A549 (cell line): ENCODE data around the gene IL3. TPM values are rescaled to one million over a fixed set of nuclear protein-coding genes. Genes with fewer than 3 reads are reported as not detected.

Experiments
- ATAC-seq, 2 experiments: fragments of 200-7000 bp in 1 of 2; fragments of >200 bp in 1 of 2; cut with Nextera tagmentation in 1 of 2; cut with Tn5 transposase in 1 of 2; 3 replicates each; pipeline versions ENCODE4 v1.8.0 to v1.9.1; 2018 to 2020; ENCODE audit warnings: mild to moderate bottlenecking in 1 of 2, moderate library complexity in 1 of 2
- CTCF ChIA-PET: fragments of 300-600 bp; sonication (Branson Sonifier 250); formaldehyde crosslinking; extraction: SDS; loops from one replicate; lab custom pipeline; 2021; ENCODE audit warnings: antibody characterized with exemption, inconsistent platforms; lab: Yijun Ruan, JAX
- POLR2A ChIA-PET: fragments of 350-600 bp; formaldehyde crosslinking; extraction: SDS; loops from one replicate; lab custom pipeline; 2021; ENCODE audit warnings: antibody characterized with exemption, inconsistent platforms; lab: Yijun Ruan, JAX
- DNase-seq, 2 experiments: peaks; one replicate each; pipeline versions ENCODE4 v3.0.0 to v3.0.0-alpha.2; 2011 to 2016; ENCODE audit warnings: low read depth in 1 of 2, low spot score in 1 of 2
- FAIRE-seq: peaks from 2 replicates; lab custom pipeline; 2011; peaks lifted over from hg19 to GRCh38; lab: Jason Lieb, UNC
- H3K27ac ChIP-seq, 2 experiments: fragments of >200 bp; sonication (Bioruptor Twin); formaldehyde crosslinking; 3 replicates each; pipeline ENCODE4 v1.5.1; 2016 to 2017
- H3K4me1 ChIP-seq: fragments of >200 bp; sonication (Bioruptor Twin); formaldehyde crosslinking; 3 replicates; pipeline ENCODE4 v1.6.1; 2016
- H3K4me2 ChIP-seq: fragments of >200 bp; sonication (Bioruptor Twin); formaldehyde crosslinking; 3 replicates; pipeline ENCODE4 v1.6.1; 2016
- H3K4me3 ChIP-seq: fragments of >200 bp; sonication (Bioruptor Twin); formaldehyde crosslinking; 3 replicates; pipeline ENCODE4 v1.5.1; 2016
- H3K9me3 ChIP-seq: fragments of >200 bp; sonication (Bioruptor Twin); formaldehyde crosslinking; 3 replicates; pipeline ENCODE4 v1.6.1; 2016
- ATOH8 ChIP-seq: fragments of 250-450 bp; sonication (Bioruptor Pico); IDR thresholded peaks from 2 replicates; pipeline ENCODE4 v1.5.0; 2020; ENCODE audit warnings: low read depth, mild to moderate bottlenecking, moderate library complexity
- BCL3 ChIP-seq: fragments of >200 bp; sonication (Bioruptor Twin); formaldehyde crosslinking; IDR thresholded peaks from 3 replicates; pipeline ENCODE4 v1.6.1; 2016
- BHLHE40 ChIP-seq: IDR thresholded peaks from 2 replicates; pipeline ENCODE4 v1.6.1; 2012; ENCODE audit warnings: low read depth, low read length, inconsistent platforms
- CBX2 ChIP-seq: fragments of 200-600 bp; sonication (generic); IDR thresholded peaks from 2 replicates; pipeline ENCODE4 v1.6.1; 2016; ENCODE audit warnings: low read depth, mild to moderate bottlenecking, borderline replicate concordance
- CBX8 ChIP-seq: fragments of 200-600 bp; sonication (generic); IDR thresholded peaks from 2 replicates; pipeline ENCODE4 v1.6.1; 2016
- CEBPB ChIP-seq, 2 experiments: fragments of >200 bp in 1 of 2; sonication (Bioruptor Twin) in 1 of 2; formaldehyde crosslinking in 1 of 2; IDR thresholded peaks; 2 replicates each; pipeline ENCODE4 v1.6.1; 2012 to 2016
- CHD2 ChIP-seq: fragments of 150-350 bp; IDR thresholded peaks from 2 replicates; pipeline ENCODE4 v1.6.1; 2014; ENCODE audit warnings: low read length; ENCODE audit not compliant: partially characterized antibody
- E2F6 ChIP-seq: IDR thresholded peaks from 2 replicates; pipeline ENCODE4 v1.6.1; 2012; ENCODE audit warnings: low read depth, borderline replicate concordance
- EHF ChIP-seq: fragments of 250-450 bp; sonication (Bioruptor Pico); IDR thresholded peaks from 2 replicates; pipeline ENCODE4 v1.5.0; 2020; ENCODE audit warnings: mild to moderate bottlenecking
- EP300 ChIP-seq, 2 experiments: fragments of >200 bp; sonication (Bioruptor Twin); formaldehyde crosslinking; IDR thresholded peaks; 2 replicates in 1 of 2; 3 replicates in 1 of 2; pipeline ENCODE4 v1.6.1; 2016 to 2017
- GATA3 ChIP-seq: IDR thresholded peaks from 2 replicates; pipeline ENCODE4 v1.6.1; 2012; ENCODE audit warnings: borderline replicate concordance
- HDAC2 ChIP-seq: fragments of 200-600 bp; sonication (generic); IDR thresholded peaks from 2 replicates; pipeline ENCODE4 v1.6.1; 2016
- HOXA7 ChIP-seq: fragments of 250-450 bp; sonication (Bioruptor Pico); IDR thresholded peaks from 2 replicates; pipeline ENCODE4 v1.5.0; 2020; ENCODE audit warnings: mild to moderate bottlenecking, moderate library complexity
- JUN ChIP-seq, 2 experiments: fragments of >200 bp; sonication (Bioruptor Twin); formaldehyde crosslinking; IDR thresholded peaks; 2 replicates in 1 of 2; 3 replicates in 1 of 2; pipeline ENCODE4 v1.6.1; 2016 to 2017
- MAFK ChIP-seq: fragments of 450-650 bp; IDR thresholded peaks from 2 replicates; pipeline ENCODE4 v1.6.1; 2014; ENCODE audit not compliant: partially characterized antibody
- NR3C1 ChIP-seq: fragments of >200 bp; sonication (Bioruptor Twin); formaldehyde crosslinking; IDR thresholded peaks from 3 replicates; pipeline ENCODE4 v1.6.1; 2017
- PBX3 ChIP-seq: IDR thresholded peaks from 2 replicates; pipeline ENCODE4 v1.6.1; 2012
- RAD21 ChIP-seq, 2 experiments: fragments of >200 bp in 1 of 2; sonication (Bioruptor Twin) in 1 of 2; formaldehyde crosslinking in 1 of 2; IDR thresholded peaks in 1 of 2; conservative IDR thresholded peaks in 1 of 2; 2 replicates in 1 of 2; 3 replicates in 1 of 2; pipeline ENCODE4 v1.6.1; 2012 to 2018; ENCODE audit warnings: inconsistent platforms in 1 of 2
- RFX5 ChIP-seq: fragments of 450-650 bp; IDR thresholded peaks from 2 replicates; pipeline ENCODE4 v1.7.1; 2014; ENCODE audit warnings: antibody characterized with exemption, mild to moderate bottlenecking, moderate library complexity
- RNF2 ChIP-seq: fragments of 200-600 bp; sonication (generic); IDR thresholded peaks from 2 replicates; pipeline ENCODE4 v1.6.1; 2016; ENCODE audit warnings: low read depth, mild to moderate bottlenecking, antibody characterized with exemption, moderate library complexity, borderline replicate concordance
- SREBF2 ChIP-seq: fragments of 450-650 bp; IDR thresholded peaks from 2 replicates; pipeline ENCODE4 v1.6.1; 2014; ENCODE audit warnings: mild to moderate bottlenecking, moderate library complexity
- TFCP2L1 ChIP-seq: fragments of 250-450 bp; sonication (Bioruptor Pico); IDR thresholded peaks from 2 replicates; pipeline ENCODE4 v1.5.0; 2021; ENCODE audit warnings: mild to moderate bottlenecking
- ZC3H11A ChIP-seq: fragments of 450-650 bp; IDR thresholded peaks from 2 replicates; pipeline ENCODE4 v1.6.1; 2014; ENCODE audit warnings: antibody characterized with exemption, mild to moderate bottlenecking
- ZSCAN20 ChIP-seq: fragments of 250-450 bp; sonication (Bioruptor Pico); IDR thresholded peaks from 2 replicates; pipeline ENCODE4 v1.8.0; 2022; ENCODE audit warnings: mild to moderate bottlenecking, moderate library complexity
- WGBS: methylation state at CpG from one replicate; pipeline ENCODE4 v1.1.6; 2017; ENCODE audit errors: missing lambda C conversion rate; 5-methylcytosine and 5-hydroxymethylcytosine counted together
- polyA plus RNA-seq, 4 experiments: library from polyadenylated mRNA; depleted of rRNA in 3 of 4; stranded (reverse); fragments of >200 nt; fragmentation: RNase III in 1 of 4; extraction: RNeasy Plus Mini Kit Qiagen cat#74134 plus additional on column Dnase treatment in 1 of 4; gene quantifications; 2 replicates in 3 of 4; 3 replicates in 1 of 4; pipeline ENCODE4 v1.2.3, GENCODE V29; 2011 to 2017

Gene IL3
- polyA plus RNA-seq, 2 of the 4 experiments (the other 2 are of a cell fraction) = not detected

- DNase-seq = no peak
- no peak for ATAC-seq
- no peak for FAIRE-seq
- TF ChIP-seq RAD21 (conservative IDR thresholded peaks at IDR 0.05 in 1 of 2, IDR thresholded peaks at IDR 0.05 in 1 of 2) = no peak
- no peak for TF ChIP-seq CHD2
- TF ChIP-seq E2F6 = no peak
- no peak for TF ChIP-seq SREBF2
- TF ChIP-seq BCL3 = no peak
- TF ChIP-seq ZC3H11A = no peak
- no peak for TF ChIP-seq EP300 (IDR thresholded peaks at IDR 0.05)
- TF ChIP-seq ATOH8 (CRISPR knock-in tag) = no peak
- no peak for TF ChIP-seq JUN (IDR thresholded peaks at IDR 0.05)
- no peak for TF ChIP-seq TFCP2L1 (CRISPR knock-in tag)
- TF ChIP-seq CBX8 = no peak
- TF ChIP-seq CEBPB (IDR thresholded peaks at IDR 0.05) = no peak
- TF ChIP-seq PBX3 = no peak
- no peak for TF ChIP-seq RNF2
- TF ChIP-seq EHF = no peak
- no peak for TF ChIP-seq ZSCAN20 (CRISPR knock-in tag)
- TF ChIP-seq RFX5 = no peak
- TF ChIP-seq CBX2 = no peak
- H3K4me3 ChIP-seq = no peak overlapping the region
- POLR2A ChIA-PET = no interaction called here
- no peaks in the 10 kb centered on the region for H3K9me3 ChIP-seq
- WGBS = 19% methylated on average over 3 of the region's 3 CpGs
- H3K4me1 ChIP-seq = no peaks in the 10 kb centered on the region
- no peak overlapping the region for H3K4me2 ChIP-seq
- CTCF ChIA-PET = interaction anchor here (0.8 kb wide), 1 partner anchor 427 kb away, joined by 5 read pairs; no protein-coding TSS in a partner anchor
- H3K27ac ChIP-seq = no peak overlapping the region
These were observed 43.7 kb upstream of the IL3 start for GRCh38 chr5:132016721-132017250.

GRCh38 chr5:132017316-132017715 lies 43.1 kb upstream of the IL3 start:
- TF ChIP-seq NR3C1 (no peak), MAFK (peak; percentile 96), SREBF2 (no peak), GATA3 (no peak), BHLHE40 (no peak), HOXA7 (CRISPR knock-in tag) (no peak), HDAC2 (no peak)
- TF ChIP-seq, all 56 proteins: peak for 1
- DNase-seq = no peak
- Histone ChIP-seq H3K4me3 (no peak overlapping the region), H3K4me1 (no peaks in the 10 kb centered on the region), H3K4me2 (no peak overlapping the region), H3K9me3 (no peaks in the 10 kb centered on the region), H3K27ac (no peak overlapping the region)
- ChIA-PET CTCF (interaction anchor here (0.6 to 2.1 kb wide), 2 partner anchors 9 to 428 kb away, joined by 3 to 4 read pairs; no protein-coding TSS in a partner anchor), POLR2A (no interaction called here)
- no peak for FAIRE-seq
- ATAC-seq = no peak
- WGBS = 23% methylated on average over 4 of the region's 4 CpGs
